ENCODE data around the gene ARHGAP25. TPM values are rescaled to one million over a fixed set of nuclear protein-coding genes. Genes with fewer than 3 reads are reported as not detected.

Gene ARHGAP25, protein sequence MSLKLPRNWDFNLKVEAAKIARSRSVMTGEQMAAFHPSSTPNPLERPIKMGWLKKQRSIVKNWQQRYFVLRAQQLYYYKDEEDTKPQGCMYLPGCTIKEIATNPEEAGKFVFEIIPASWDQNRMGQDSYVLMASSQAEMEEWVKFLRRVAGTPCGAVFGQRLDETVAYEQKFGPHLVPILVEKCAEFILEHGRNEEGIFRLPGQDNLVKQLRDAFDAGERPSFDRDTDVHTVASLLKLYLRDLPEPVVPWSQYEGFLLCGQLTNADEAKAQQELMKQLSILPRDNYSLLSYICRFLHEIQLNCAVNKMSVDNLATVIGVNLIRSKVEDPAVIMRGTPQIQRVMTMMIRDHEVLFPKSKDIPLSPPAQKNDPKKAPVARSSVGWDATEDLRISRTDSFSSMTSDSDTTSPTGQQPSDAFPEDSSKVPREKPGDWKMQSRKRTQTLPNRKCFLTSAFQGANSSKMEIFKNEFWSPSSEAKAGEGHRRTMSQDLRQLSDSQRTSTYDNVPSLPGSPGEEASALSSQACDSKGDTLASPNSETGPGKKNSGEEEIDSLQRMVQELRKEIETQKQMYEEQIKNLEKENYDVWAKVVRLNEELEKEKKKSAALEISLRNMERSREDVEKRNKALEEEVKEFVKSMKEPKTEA
- total RNA-seq (2013; cell fraction: nucleolus; rRNA removed): not detected in 2 replicates
- 0.51 and 0.93 TPM in 2 replicates for total RNA-seq (2014; rRNA removed)
- 0.89 and 0.97 TPM in 2 replicates for total RNA-seq (2014; rRNA removed; fragmentation: Illumina TruSeq; extraction: Trizol)
- total RNA-seq (2021): 0.56 and 1.0 TPM in 2 replicates
- 3.8 TPM for polyA plus RNA-seq (2011; ENCODE audit: low read depth)
- polyA plus RNA-seq (2011; rRNA removed): 0.13 and 0.15 TPM in 2 replicates
- 0.07 and 0.10 TPM in 2 replicates for polyA plus RNA-seq (2011; cell fraction: cytosol; rRNA removed)
- polyA plus RNA-seq (2011; cell fraction: nucleus; rRNA removed): 0.13 and 0.20 TPM in 2 replicates
- polyA plus RNA-seq (2012): 2.9 and 5.5 TPM in 2 replicates
- polyA plus RNA-seq (2014; fragmentation: Illumina TruSeq; extraction: Trizol): 0.65 and 0.96 TPM in 2 replicates
- under 1 TPM; 0.40 to 0.42 TPM for polyA plus RNA-seq (2014; fragmentation: Nextera tagmentation; extraction: Ambion mirVana)
- polyA plus RNA-seq (2014; rRNA removed): 0.38 and 1.0 TPM in 2 replicates
- polyA plus RNA-seq (2016; fragmentation: Nextera tagmentation; extraction: Ambion mirVana): under 1 TPM; 0.37 to 0.39 TPM
- polyA minus RNA-seq (2011; rRNA and poly(A)+ RNA removed): 0.29 TPM in 1 of 2 replicates, not detected in the other
- polyA minus RNA-seq (2011; cell fraction: cytosol; rRNA and poly(A)+ RNA removed): not detected in 2 replicates
- 0.24 TPM in 1 of 2 replicates, not detected in the other for polyA minus RNA-seq (2011; cell fraction: nucleus; rRNA and poly(A)+ RNA removed)
- percentile 34 among the genes with signal in this experiment for Bru-seq, nascent RNA
- percentile 20 among the genes with signal in this experiment for BruChase-seq, experiment 1, labeled RNA remaining after a 6-hour chase
- BruChase-seq, experiment 2, labeled RNA remaining after a 2-hour chase: percentile 22 among the genes with signal in this experiment
- long read RNA-seq, experiment 1: 0 reads
- long read RNA-seq, experiment 2, partial matches to known transcripts: 0 of 1 reads
- long read RNA-seq, experiment 2, other reads (novel, unspliced or antisense): 0 of 1 reads

DNA sequence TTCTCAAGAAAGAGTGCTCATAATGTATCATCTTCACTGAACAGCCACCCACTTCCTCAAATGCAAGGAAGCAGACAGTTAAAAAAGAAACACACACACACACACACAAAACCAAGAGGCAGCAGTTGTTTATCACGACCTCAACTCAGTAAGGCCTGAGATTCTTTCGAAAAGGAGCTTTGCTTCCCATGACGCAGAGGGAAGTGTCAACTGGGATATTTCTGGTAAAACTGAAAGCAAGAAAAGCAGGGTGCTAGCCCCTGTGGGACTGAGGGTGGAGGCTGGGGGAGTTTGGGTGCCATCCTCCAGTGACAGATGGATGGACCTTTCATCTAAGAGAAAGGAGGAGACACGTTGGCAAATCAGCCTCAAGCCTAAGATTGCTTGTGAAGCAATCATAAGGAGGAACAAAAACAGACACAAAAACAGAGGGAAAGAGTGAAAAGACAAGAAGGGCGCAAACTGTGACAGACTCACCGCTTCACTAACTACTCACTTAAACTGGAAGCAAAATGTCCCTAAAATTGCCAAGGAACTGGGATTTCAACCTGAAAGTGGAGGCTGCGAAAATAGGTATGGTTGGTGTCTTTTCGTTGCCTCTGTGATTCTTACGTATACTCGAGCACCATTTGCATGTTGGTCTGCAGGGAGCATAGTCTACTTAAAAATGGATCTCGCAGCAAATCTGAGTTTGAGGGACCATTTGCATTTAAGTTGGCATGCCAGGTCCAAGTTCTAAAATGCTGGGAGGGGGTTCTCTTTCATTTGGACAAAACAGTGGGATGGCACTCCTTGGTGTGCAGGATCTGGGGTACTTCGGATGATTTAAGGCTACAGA, at the start of gene ARHGAP25:
TSS of gene ARHGAP25 (plus strand) at position 124 of the 838 bp plus-strand sequence. CDS start at position 513, 389 bp downstream.
- H3K79me2 ChIP-seq (ENCODE audit: control insufficient read depth, insufficient read depth, low read length): peaks cover 1% of the 10 kb centered on the region
- ATAC-seq (peak; percentile 80), FAIRE-seq (peak; percentile 83), DNase-seq (ENCODE audit: low read depth, low spot score) (peak; percentile 69)
- no peaks in the 10 kb centered on the region for H3K9me3 ChIP-seq (replicated peaks; ENCODE audit: control insufficient read depth, insufficient read depth, low read length)
- H3K4me1 ChIP-seq (ENCODE audit: control insufficient read depth, insufficient read depth, low read length): peaks cover 43% of the 10 kb centered on the region
- 1% methylated on average over 12 of the region's 12 CpGs for WGBS (ENCODE audit: insufficient coverage, insufficient replicate concordance, low lambda C conversion rate, missing lambda C conversion rate)
- ChIA-PET RAD21 (ENCODE audit: unreplicated experiment) (interaction anchor here (0.8 kb wide), 1 partner anchor 26 kb away, joined by 4 read pairs; no protein-coding TSS in a partner anchor), CTCF (interaction anchor here (1.1 to 2.7 kb wide), 5 partner anchors 15 to 104 kb away, joined by 3 to 10 read pairs (median 4); no protein-coding TSS in a partner anchor), POLR2A (interaction anchor here (0.6 to 1.0 kb wide), 2 partner anchors 43 to 268 kb away, joined by 3 read pairs; no protein-coding TSS in a partner anchor), SMC1A (ENCODE audit: uncharacterized antibody, unreplicated experiment) (interaction anchor here (0.7 to 1.7 kb wide), 5 partner anchors 11 to 142 kb away, joined by 3 to 4 read pairs (median 3); no protein-coding TSS in a partner anchor)
- H3K9ac ChIP-seq (ENCODE audit: control insufficient read depth, insufficient read depth, low read length): peak within 1 kb of the TSS; percentile 36
- intact Hi-C loops (cut with micrococcal nuclease; ENCODE audit: unreplicated experiment) (no loop called here), in situ Hi-C loops (cut with MboI) (no loop called here)
- no peaks in the 10 kb centered on the region for H3K27me3 ChIP-seq (replicated peaks in 1 of 2; ENCODE audit: control insufficient read depth in 2 of 2, insufficient read depth in 2 of 2, low read length in 1 of 2)
- H3K4me3 ChIP-seq: peak within 1 kb of the TSS; percentile 37
- peak within 1 kb of the TSS; percentile 67 for H3K4me2 ChIP-seq (ENCODE audit: control insufficient read depth, insufficient read depth)
- BruUV-seq (replicated peaks): TSS peak; percentile 50
- H2AFZ ChIP-seq (ENCODE audit: control insufficient read depth, low read depth, low read length): peak within 1 kb of the TSS; percentile 58
- H4K20me1 ChIP-seq (ENCODE audit: control insufficient read depth, insufficient read depth): no peaks in the 10 kb centered on the region
- H3K36me3 ChIP-seq (ENCODE audit: control insufficient read depth in 2 of 2, insufficient read depth in 2 of 2, low read length in 1 of 2): no peaks in the 10 kb centered on the region
- peak within 1 kb of the TSS; percentile 47 for H3K27ac ChIP-seq (ENCODE audit: control insufficient read depth, insufficient read depth)
- no peak for TF ChIP-seq CEBPB (IDR thresholded peaks at IDR 0.05; ENCODE audit: borderline replicate concordance in 1 of 2, low read depth in 2 of 2, low read length in 2 of 2)
- no peak for TF ChIP-seq NRF1 (conservative IDR thresholded peaks at IDR 0.05; ENCODE audit: low read depth, low read length)
- TF ChIP-seq SIX5 (IDR thresholded peaks at IDR 0.05; ENCODE audit: low read depth, low read length, severe bottlenecking): no peak
- no peak for TF ChIP-seq CBFB (IDR thresholded peaks at IDR 0.05; ENCODE audit: low read depth)
- TF ChIP-seq ASH2L (IDR thresholded peaks at IDR 0.05; ENCODE audit: borderline replicate concordance, low read depth): no peak
- no peak for TF ChIP-seq TARDBP (IDR thresholded peaks at IDR 0.05; ENCODE audit: borderline replicate concordance)
- no peak for TF ChIP-seq DPF2 (IDR thresholded peaks at IDR 0.05)
- TF ChIP-seq, protein P1, sequence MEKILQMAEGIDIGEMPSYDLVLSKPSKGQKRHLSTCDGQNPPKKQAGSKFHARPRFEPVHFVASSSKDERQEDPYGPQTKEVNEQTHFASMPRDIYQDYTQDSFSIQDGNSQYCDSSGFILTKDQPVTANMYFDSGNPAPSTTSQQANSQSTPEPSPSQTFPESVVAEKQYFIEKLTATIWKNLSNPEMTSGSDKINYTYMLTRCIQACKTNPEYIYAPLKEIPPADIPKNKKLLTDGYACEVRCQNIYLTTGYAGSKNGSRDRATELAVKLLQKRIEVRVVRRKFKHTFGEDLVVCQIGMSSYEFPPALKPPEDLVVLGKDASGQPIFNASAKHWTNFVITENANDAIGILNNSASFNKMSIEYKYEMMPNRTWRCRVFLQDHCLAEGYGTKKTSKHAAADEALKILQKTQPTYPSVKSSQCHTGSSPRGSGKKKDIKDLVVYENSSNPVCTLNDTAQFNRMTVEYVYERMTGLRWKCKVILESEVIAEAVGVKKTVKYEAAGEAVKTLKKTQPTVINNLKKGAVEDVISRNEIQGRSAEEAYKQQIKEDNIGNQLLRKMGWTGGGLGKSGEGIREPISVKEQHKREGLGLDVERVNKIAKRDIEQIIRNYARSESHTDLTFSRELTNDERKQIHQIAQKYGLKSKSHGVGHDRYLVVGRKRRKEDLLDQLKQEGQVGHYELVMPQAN (conservative IDR thresholded peaks at IDR 0.05): no peak
- TF ChIP-seq NFIC (IDR thresholded peaks at IDR 0.05; ENCODE audit: low read depth, low read length): peak; percentile 20; the same call in 1 of the 2 replicates
- TF ChIP-seq FOXM1 (IDR thresholded peaks at IDR 0.05; ENCODE audit: low read depth, low read length): no peak
- peak; percentile 72 for TF ChIP-seq RUNX3 (IDR thresholded peaks at IDR 0.05; ENCODE audit: low read length)
- no peak for TF ChIP-seq MXI1 (IDR thresholded peaks at IDR 0.05; ENCODE audit: low read depth, low read length)

All from GM12878 (cell line).